Measurements from ENCODE around the gene SLC38A5. TPM values are rescaled to one million over a fixed set of nuclear protein-coding genes. Genes with fewer than 3 reads are reported as not detected.
A peak's percentile ranks its signal among the peaks of the same experiment; 100 is the strongest.

The SLC38A5 gene
- total and polyA plus RNA-seq, 9 of the 15 experiments (the other 6 are each of a cell fraction or from before 2014, with no cell fraction given) = 9.3 to 228 (median 142) TPM

GRCh38 chrX:48511560-48511959 lies 41.5 kb upstream of the SLC38A5 start:
- H3K4me1 ChIP-seq (replicated peaks in 1 of 2; ENCODE audit: control insufficient read depth in 2 of 2, insufficient read depth in 2 of 2, low read length in 2 of 2) = peaks cover 17 to 47% of the 10 kb centered on the region in 2 experiments; a peak in 4 of 5 replicates
- H3K4me2 ChIP-seq (ENCODE audit: insufficient read depth, low read length) = no peak overlapping the region
- DNase-seq (ENCODE audit: extremely low read depth in 1 of 4, low spot score in 3 of 4) (peak in 1 of 4 experiments; percentile 31), ATAC-seq (no peak), FAIRE-seq (no peak)
- CTCF ChIA-PET (ENCODE audit: low intra/inter-chr PET ratio) = interaction anchor here (0.5 kb wide), 1 partner anchor 477 kb away, joined by 3 read pairs; no protein-coding TSS in a partner anchor
- H3K9me1 ChIP-seq (ENCODE audit: control insufficient read depth, insufficient read depth, low read length) = peaks cover 2% of the 10 kb centered on the region
- H3K36me3 ChIP-seq (ENCODE audit: control insufficient read depth, insufficient read depth, low read length) = no peaks in the 10 kb centered on the region; the same call in 2 of the 3 replicates
- H4K20me1 ChIP-seq (replicated peaks; ENCODE audit: control insufficient read depth, insufficient read depth, low read length) = no peaks in the 10 kb centered on the region
- H3K9me3 ChIP-seq (replicated peaks; ENCODE audit: control insufficient read depth, insufficient read depth, low read depth, low read length) = no peaks in the 10 kb centered on the region
- H3K79me2 ChIP-seq (ENCODE audit: control insufficient read depth, insufficient read depth, low read length) = peaks cover 5% of the 10 kb centered on the region; the same call in 2 of the 3 replicates
- POLR2A ChIA-PET = no interaction called here
- no peak overlapping the region for H3K27ac ChIP-seq (ENCODE audit: extremely low read depth, low read depth, low read length)
- H3K9ac ChIP-seq (ENCODE audit: insufficient read depth in 1 of 2, low read depth in 2 of 2, low read length in 2 of 2) = no peak overlapping the region
- in situ Hi-C loops (cut with MboI) (no loop called here), intact Hi-C loops (cut with micrococcal nuclease) (no loop called here)
- H3K27me3 ChIP-seq (ENCODE audit: control insufficient read depth in 2 of 2, insufficient read depth in 2 of 2, low read length in 2 of 2) = no peaks in the 10 kb centered on the region
- no peak overlapping the region for H2AFZ ChIP-seq (ENCODE audit: low read depth, low read length)
- no TSS peak for BruUV-seq (replicated peaks)
- H3K4me3 ChIP-seq = no peak overlapping the region
- 0% methylated on average over 2 of the region's 4 CpGs for WGBS (ENCODE audit: insufficient coverage, low coverage, missing lambda C conversion rate)
- TF ChIP-seq GABPB1 (CRISPR knock-in tag; IDR thresholded peaks at IDR 0.05) (no peak), ZNF668 (CRISPR knock-in tag; IDR thresholded peaks at IDR 0.05) (no peak), TEAD4 (IDR thresholded peaks at IDR 0.05; ENCODE audit: low read length) (no peak), TEAD4 (CRISPR knock-in tag; IDR thresholded peaks at IDR 0.05; ENCODE audit: borderline replicate concordance) (no peak), ZNF217 (CRISPR knock-in tag; IDR thresholded peaks at IDR 0.05) (no peak), ZNF551 (CRISPR knock-in tag; IDR thresholded peaks at IDR 0.05) (no peak), STAT5A (IDR thresholded peaks at IDR 0.05; ENCODE audit: borderline replicate concordance, low read length) (no peak), ZNF274 (IDR thresholded peaks at IDR 0.05; ENCODE audit: borderline replicate concordance, low read depth, low read length) (no peak), KDM5B (IDR thresholded peaks at IDR 0.05; ENCODE audit: insufficient replicate concordance, low read depth, low read length) (no peak), SMC3 (conservative IDR thresholded peaks at IDR 0.05; ENCODE audit: insufficient read depth, low read depth, low read length) (0 out of 2 replicates have a peak, but pooled peaks have one; percentile 11), POLR3A (IDR thresholded peaks at IDR 0.05; ENCODE audit: borderline replicate concordance, extremely low read depth, insufficient read depth, insufficient read length) (no peak), LCOR (CRISPR knock-in tag; IDR thresholded peaks at IDR 0.05) (no peak), RFX1 (IDR thresholded peaks at IDR 0.05) (no peak), DEAF1 (CRISPR knock-in tag; IDR thresholded peaks at IDR 0.05) (0 out of 2 replicates have a peak, but pooled peaks have one; percentile 20), HNRNPUL1 (IDR thresholded peaks at IDR 0.05; ENCODE audit: low read length) (no peak), ZNF224 (CRISPR knock-in tag; IDR thresholded peaks at IDR 0.05) (no peak), RAD21 (CRISPR knock-in tag; conservative IDR thresholded peaks at IDR 0.05 in 1 of 2, IDR thresholded peaks at IDR 0.05 in 1 of 2) (peak; percentile 21 to 54; a peak in 2 of 4 replicates)
- TF ChIP-seq, protein P1, sequence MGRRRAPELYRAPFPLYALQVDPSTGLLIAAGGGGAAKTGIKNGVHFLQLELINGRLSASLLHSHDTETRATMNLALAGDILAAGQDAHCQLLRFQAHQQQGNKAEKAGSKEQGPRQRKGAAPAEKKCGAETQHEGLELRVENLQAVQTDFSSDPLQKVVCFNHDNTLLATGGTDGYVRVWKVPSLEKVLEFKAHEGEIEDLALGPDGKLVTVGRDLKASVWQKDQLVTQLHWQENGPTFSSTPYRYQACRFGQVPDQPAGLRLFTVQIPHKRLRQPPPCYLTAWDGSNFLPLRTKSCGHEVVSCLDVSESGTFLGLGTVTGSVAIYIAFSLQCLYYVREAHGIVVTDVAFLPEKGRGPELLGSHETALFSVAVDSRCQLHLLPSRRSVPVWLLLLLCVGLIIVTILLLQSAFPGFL (CRISPR knock-in tag; IDR thresholded peaks at IDR 0.05) = no peak
- TF ChIP-seq, protein P2, sequence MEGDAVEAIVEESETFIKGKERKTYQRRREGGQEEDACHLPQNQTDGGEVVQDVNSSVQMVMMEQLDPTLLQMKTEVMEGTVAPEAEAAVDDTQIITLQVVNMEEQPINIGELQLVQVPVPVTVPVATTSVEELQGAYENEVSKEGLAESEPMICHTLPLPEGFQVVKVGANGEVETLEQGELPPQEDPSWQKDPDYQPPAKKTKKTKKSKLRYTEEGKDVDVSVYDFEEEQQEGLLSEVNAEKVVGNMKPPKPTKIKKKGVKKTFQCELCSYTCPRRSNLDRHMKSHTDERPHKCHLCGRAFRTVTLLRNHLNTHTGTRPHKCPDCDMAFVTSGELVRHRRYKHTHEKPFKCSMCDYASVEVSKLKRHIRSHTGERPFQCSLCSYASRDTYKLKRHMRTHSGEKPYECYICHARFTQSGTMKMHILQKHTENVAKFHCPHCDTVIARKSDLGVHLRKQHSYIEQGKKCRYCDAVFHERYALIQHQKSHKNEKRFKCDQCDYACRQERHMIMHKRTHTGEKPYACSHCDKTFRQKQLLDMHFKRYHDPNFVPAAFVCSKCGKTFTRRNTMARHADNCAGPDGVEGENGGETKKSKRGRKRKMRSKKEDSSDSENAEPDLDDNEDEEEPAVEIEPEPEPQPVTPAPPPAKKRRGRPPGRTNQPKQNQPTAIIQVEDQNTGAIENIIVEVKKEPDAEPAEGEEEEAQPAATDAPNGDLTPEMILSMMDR (IDR thresholded peaks at IDR 0.05 in 2 of 3, conservative IDR thresholded peaks at IDR 0.05 in 1 of 3; ENCODE audit: insufficient read depth in 2 of 3, low read depth in 1 of 3, low read length in 3 of 3) = peak; percentile 32 to 60 (median 49)

Measured in K562 (cell line).